GM19395 (cell line): ENCODE data around the gene HEXD.
A peak's percentile ranks its signal among the peaks of the same experiment; 100 is the strongest.
"Not testable (repeated sequence)": the region's sequence is repeated elsewhere in the genome, so short reads cannot be mapped to it uniquely, and the experiment has no call there.

Source experiments
- ATAC-seq: cut with Tn5 transposase; IDR thresholded peaks from one replicate; pipeline ENCODE4 v1.9.1; 2021; ENCODE audit warnings: mild to moderate bottlenecking, moderate library complexity; ENCODE audit not compliant: unreplicated experiment

The HEXD gene

GRCh38 chr17:82457073-82457928, 39.2 kb downstream of the HEXD start:
- ATAC-seq: no peak

GRCh38 chr17:82457929-82458178, 39.7 kb downstream of the HEXD start:
- ATAC-seq: no peak

DNA sequence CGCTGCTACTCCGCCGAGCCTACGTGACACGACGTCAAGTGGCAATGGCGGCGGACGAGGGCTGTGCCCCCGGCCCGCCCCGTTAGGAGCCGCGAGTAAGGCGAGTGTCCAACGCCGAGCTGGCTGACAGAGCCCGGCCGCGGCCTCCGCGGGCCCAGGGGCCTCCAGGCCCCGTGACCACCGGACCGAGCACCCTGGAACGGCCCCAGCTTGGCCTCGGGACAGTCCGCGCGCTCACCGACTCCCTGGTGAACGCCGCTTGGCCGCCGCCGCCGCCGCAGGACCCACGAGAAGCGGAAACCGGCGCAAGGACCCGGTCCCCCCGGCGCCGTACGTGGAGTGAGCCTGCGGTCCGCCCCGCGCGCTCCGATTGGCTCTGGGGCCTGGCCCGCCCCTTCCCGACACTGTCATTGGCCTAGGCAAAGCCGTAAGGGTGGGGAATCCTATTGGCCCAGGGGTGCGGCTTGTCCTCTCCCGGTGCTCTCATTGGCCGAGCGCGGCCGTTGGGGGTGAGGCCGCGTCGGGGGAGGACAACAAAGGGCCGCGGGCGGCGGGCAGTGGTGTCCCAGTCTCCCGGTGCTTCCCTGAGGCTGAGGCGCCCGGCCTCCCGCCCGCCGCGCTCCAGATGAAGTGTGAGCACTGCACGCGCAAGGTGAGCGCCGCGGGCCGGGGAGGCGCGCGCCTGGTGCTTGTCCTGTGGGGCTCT, 40.2 kb downstream of the HEXD start, which contains the start of gene NARF:
NARF (plus strand) TSS at position 563 of the 706 bp plus-strand sequence; CDS start at position 626, 63 bp downstream.
- ATAC-seq: peak; percentile 92

GRCh38 chr17:82458885-82459424, 40.8 kb downstream of the HEXD start:
- peak; percentile 29 for ATAC-seq

GRCh38 chr17:82459936-82460335, 41.8 kb downstream of the HEXD start:
- ATAC-seq: not testable (repeated sequence)

DNA sequence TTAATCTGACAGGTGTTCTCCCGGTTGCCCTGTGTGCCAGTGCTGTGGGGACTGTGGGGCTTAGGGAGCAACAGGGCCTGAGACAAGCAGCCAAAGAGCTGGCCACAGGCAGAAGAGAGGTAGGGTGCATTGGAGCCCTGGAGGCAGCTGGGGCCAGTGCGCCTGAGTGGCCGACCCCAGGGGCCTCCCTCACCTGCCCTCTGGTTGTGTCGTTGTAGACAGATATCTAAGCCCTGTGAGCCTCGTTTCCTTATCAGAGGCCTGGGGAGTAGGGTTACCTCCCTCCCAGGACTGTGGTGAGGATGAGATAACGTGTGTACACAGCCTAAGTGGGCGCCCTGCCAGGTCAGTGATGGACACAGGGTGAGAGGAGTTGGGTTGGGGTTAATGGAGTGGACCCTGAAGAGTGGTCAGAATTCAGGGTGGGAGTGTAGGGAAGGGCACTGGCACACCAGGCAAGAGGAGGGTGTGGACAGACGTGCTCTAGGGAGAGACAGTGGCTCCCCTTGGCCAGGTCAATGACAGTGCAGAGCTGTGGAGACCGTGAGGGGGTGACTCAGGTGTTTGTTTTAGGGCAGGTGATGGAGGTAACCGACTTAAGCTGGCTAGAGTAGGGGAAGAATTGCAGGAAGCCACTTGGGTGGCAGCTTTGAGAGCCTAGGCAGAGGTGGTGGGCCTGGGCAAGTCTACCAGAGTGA, 43.8 kb downstream of the HEXD start:
- no peak for ATAC-seq

DNA sequence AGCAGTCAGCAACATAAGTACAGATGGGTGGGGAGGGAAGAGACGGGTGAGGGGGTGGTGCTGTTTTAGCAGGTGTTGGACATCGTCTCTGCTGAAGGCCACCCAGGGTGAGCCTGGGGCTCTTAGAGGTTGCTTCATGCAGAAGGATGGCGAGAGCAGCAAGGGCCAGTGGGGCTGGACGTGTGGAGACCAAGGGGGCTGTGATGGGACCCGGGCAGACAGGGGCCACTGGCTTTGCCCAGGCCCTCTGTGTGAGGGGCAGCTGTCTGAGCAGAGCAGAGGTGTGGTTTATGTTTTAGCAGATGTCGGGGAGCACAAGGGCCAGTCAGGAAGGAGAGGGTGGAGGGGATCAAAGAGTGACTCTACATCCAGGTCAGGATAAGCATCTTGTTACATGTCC, 45.2 kb downstream of the HEXD start:
- no peak for ATAC-seq

GRCh38 chr17:82463925-82464566, 45.9 kb downstream of the HEXD start:
- no peak for ATAC-seq

DNA sequence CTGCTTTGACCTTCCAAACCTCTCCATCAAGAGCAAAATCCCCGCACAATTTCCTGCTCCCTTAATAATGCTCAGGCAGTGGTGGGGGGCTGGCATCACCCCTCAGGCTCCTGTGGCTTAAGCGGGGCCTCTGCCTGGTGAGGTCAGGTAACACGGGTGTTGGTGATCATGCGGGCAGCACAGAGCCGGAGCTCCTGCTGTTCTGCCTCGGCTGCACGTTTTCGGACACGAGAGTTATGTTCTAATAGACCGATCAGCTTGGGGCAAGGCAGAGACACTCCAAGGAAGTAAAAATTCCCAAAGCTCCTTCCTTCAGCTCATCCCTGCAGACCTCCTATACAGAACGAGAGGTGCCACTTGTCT, 46.4 kb downstream of the HEXD start:
- no peak for ATAC-seq

DNA sequence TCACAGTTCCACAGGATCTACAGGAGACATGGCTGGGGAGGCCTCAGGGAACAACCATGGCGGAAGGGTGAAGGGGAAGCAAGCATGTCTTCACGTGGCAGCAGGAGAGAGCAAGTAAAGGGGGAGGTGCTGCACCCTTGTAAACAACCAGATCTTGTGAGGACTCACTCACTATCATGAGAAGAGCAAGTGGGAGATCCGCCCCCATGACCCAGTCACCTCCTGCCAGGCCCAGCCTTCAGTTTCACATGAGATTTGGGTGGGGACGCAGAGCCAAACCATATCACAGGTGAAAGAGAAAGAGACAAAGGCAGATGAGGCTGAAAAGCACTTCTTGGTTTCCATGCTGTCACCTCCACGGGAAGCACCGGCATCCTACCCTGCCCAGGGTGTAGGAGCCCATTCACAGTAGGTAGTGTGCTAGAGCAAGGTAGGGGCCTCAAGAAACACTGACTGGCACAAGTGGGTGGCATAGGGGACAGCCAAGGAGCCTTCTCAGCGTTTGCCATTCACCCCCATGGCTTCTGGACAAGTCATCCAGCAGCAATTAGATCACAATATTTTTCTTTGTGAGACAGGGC, 47.0 kb downstream of the HEXD start:
- ATAC-seq: no peak

DNA sequence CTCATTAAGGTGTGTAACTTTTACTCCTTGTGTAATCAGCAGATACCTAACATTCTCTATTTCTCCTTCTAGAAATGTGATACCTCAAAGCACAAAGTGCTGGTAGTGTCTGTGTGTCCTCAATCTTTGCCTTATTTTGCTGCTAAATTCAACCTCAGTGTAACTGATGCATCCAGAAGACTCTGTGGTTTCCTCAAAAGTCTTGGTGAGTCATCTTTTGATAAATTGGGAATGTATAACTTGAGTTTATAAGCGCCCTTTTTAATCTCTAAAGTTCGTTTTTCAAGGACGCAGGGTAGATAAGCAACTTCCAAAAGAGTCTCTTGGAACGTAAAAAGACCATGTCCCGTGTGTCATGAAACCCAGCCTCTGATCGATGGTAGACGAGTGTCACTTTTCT, 50.5 kb downstream of the HEXD start:
- ATAC-seq: no peak

DNA sequence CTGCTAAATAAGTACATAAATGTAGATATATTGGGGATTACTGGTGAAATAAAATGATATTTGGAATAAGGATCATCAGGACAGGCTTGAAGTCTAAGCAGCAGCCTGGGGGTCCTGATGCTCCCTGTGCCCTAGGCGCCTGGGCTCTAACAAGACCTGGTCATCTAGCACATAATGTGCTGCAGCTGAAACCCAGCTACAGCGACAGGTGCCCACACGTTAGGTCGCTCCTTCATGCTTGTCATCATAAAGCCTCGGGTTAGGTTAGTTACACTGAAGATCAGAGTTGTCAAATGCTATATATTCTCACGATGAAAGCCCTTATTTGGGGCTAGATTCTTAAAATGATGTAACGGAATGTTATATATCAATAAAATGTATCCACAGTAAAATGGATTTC, 51.9 kb downstream of the HEXD start:
- ATAC-seq: no peak

- no peak for ATAC-seq
Observed at GRCh38 chr17:82474223-82475010, 56.3 kb downstream of the HEXD start.

DNA sequence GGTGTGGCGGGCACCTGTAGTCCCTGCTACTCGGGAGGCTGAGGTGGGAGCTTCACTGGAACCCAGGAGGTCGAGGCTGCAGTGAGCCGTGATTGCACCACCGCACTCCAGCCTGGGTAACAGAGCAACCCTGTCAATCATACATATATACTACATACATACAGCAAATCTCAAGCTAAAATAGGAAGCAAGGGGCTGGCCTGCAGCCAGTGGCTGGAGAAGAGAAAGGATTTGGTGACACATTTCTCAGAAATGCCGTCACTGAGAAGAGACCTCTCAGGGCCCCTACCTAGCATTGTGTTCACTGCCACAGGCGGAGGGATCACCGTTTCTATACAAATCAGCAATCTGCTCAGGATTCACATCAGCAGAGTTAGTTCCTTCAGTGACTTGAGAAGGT, 57.3 kb downstream of the HEXD start:
- ATAC-seq: no peak

GRCh38 chr17:82477934-82478333, 59.8 kb downstream of the HEXD start:
- no peak for ATAC-seq

DNA sequence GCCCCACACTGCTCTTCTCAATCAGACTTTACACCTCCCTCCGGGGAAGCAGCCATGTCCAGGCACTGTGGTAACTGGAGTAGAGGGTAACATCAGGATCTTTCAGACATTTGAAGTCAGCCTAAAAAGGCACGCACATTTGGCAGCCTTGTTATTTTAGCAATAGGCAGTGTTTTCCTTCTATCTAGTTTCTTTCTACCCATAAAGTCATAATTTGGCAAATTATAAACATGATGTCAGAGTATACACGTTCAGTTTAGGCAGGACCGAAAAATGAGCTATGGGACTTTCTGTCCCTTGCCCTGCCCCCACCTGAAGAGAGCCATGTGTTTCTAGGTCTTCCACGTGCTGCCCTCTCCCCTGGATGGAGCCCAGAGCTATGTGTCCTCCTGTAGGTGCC, 61.5 kb downstream of the HEXD start:
- ATAC-seq: no peak

GRCh38 chr17:82480318-82480717, 62.2 kb downstream of the HEXD start:
- no peak for ATAC-seq

DNA sequence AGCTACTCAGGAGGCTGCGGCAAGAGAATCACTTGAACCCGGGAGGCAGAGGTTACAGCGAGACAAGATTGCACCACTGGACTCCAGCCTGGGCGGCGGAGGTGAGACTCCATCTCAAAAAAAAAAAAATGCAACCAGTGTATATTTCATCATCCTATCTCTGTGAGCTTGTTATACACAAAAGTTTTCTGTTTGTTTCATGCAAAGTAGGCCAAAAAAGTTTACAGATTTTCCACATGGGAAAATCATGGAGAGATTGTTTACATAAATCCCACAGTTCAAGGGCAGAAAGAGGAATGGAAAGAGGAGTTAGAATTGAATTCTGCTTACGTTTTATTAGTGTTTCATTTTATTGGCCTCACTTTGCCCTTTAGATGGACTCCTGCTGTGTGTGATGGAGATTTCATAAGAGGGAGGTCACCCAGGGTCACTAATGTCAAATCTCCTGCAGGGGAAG, 65.1 kb downstream of the HEXD start:
- no peak for ATAC-seq

- no peak for ATAC-seq
Observed at GRCh38 chr17:82483836-82484235, 65.7 kb downstream of the HEXD start.
